ENCODE measurements around the gene ELP4. TPM values are rescaled to one million over a fixed set of nuclear protein-coding genes. Genes with fewer than 3 reads are reported as not detected.

Gene ELP4
- total and polyA plus RNA-seq, 2 experiments from 2014 or later, result 28.2 to 38.3 TPM

GRCh38 chr11:31747581-31747980 lies 238.0 kb downstream of the ELP4 start:
- Mint-ChIP-seq H3K4me3 (no peak overlapping the region), H3K27ac (no peak overlapping the region), H3K4me1 (no peaks in the 10 kb centered on the region), H3K27me3 (ENCODE audit: insufficient read depth, low read depth, poor library complexity) (peaks cover 4% of the 10 kb centered on the region), H3K9me3 (peaks cover 15% of the 10 kb centered on the region), H3K36me3 (ENCODE audit: low read depth) (peaks cover 7% of the 10 kb centered on the region; the same call in 2 of the 3 replicates)
- TF ChIP-seq NANOG (IDR thresholded peaks at IDR 0.05; ENCODE audit: borderline replicate concordance) (no peak), ZNF331 (CRISPR knock-in tag; IDR thresholded peaks at IDR 0.05; ENCODE audit: low read depth) (no peak), ZNF462 (CRISPR knock-in tag; IDR thresholded peaks at IDR 0.05) (no peak)
- H3K27me3 ChIP-seq (ENCODE audit: insufficient read depth), result no peaks in the 10 kb centered on the region
- no peaks in the 10 kb centered on the region for H3F3A ChIP-seq (replicated peaks; ENCODE audit: low read depth)
- H4K20me1 ChIP-seq (replicated peaks; ENCODE audit: insufficient read depth), result no peaks in the 10 kb centered on the region
- H3K4me3 ChIP-seq, result no peak overlapping the region
- H3K36me3 ChIP-seq (ENCODE audit: insufficient read depth), result no peaks in the 10 kb centered on the region
- H3K79me2 ChIP-seq (replicated peaks; ENCODE audit: insufficient read depth), result no peaks in the 10 kb centered on the region
- H3K27ac ChIP-seq (ENCODE audit: low read depth), result no peak overlapping the region
- DNase-seq (ENCODE audit: low spot score), result no peak
- no peak overlapping the region for H2AFZ ChIP-seq
- ATAC-seq, result no peak
- no peak overlapping the region for H3K4me2 ChIP-seq
- no peaks in the 10 kb centered on the region for H3K9me2 ChIP-seq (ENCODE audit: insufficient read depth)
- H3K4me1 ChIP-seq (ENCODE audit: insufficient read depth), result no peaks in the 10 kb centered on the region

- H3K27me3 Mint-ChIP-seq (ENCODE audit: insufficient read depth, low read depth, poor library complexity), result no peaks in the 10 kb centered on the region
- Histone ChIP-seq H3K27me3 (ENCODE audit: insufficient read depth) (no peaks in the 10 kb centered on the region), H3F3A (replicated peaks; ENCODE audit: low read depth) (no peaks in the 10 kb centered on the region), H3K4me2 (no peak overlapping the region), H3K27ac (ENCODE audit: low read depth) (no peak overlapping the region), H3K4me1 (ENCODE audit: insufficient read depth) (no peaks in the 10 kb centered on the region), H3K36me3 (ENCODE audit: insufficient read depth) (no peaks in the 10 kb centered on the region), H4K20me1 (replicated peaks; ENCODE audit: insufficient read depth) (no peaks in the 10 kb centered on the region), H2AFZ (no peak overlapping the region), H3K79me2 (replicated peaks; ENCODE audit: insufficient read depth) (no peaks in the 10 kb centered on the region), H3K9me2 (ENCODE audit: insufficient read depth) (no peaks in the 10 kb centered on the region), H3K4me3 (no peak overlapping the region)
- no peaks in the 10 kb centered on the region; the same call in 2 of the 3 replicates for H3K4me1 Mint-ChIP-seq
- no peak for TF ChIP-seq JUNB (IDR thresholded peaks at IDR 0.05; ENCODE audit: unreplicated experiment)
- TF ChIP-seq ZNF114 (CRISPR knock-in tag; IDR thresholded peaks at IDR 0.05), result no peak
- TF ChIP-seq REST (IDR thresholded peaks at IDR 0.05; ENCODE audit: unreplicated experiment), result no peak
- no peak for TF ChIP-seq EZH2 (IDR thresholded peaks at IDR 0.05; ENCODE audit: low read depth, unreplicated experiment)
- no peak for TF ChIP-seq STAT1 (IDR thresholded peaks at IDR 0.05; ENCODE audit: unreplicated experiment)
- ATAC-seq, result no peak
- no peak for DNase-seq (ENCODE audit: low spot score)
- H3K9me3 Mint-ChIP-seq, result no peaks in the 10 kb centered on the region
- H3K36me3 Mint-ChIP-seq (ENCODE audit: low read depth), result no peaks in the 10 kb centered on the region
- H3K27ac Mint-ChIP-seq, result no peak overlapping the region
- no peak overlapping the region for H3K4me3 Mint-ChIP-seq
Measured at GRCh38 chr11:31757260-31757835, 247.8 kb downstream of the ELP4 start.
